HG03103 (cell line): ENCODE data around the gene TMEFF1.
"Not testable (repeated sequence)": the region's sequence is repeated elsewhere in the genome, so short reads cannot be mapped to it uniquely, and the experiment has no call there.

Source experiments
- ATAC-seq: cut with Tn5 transposase; IDR thresholded peaks from one replicate; pipeline ENCODE4 v1.9.1; 2021; ENCODE audit warnings: low read depth; ENCODE audit not compliant: unreplicated experiment

Gene TMEFF1

DNA sequence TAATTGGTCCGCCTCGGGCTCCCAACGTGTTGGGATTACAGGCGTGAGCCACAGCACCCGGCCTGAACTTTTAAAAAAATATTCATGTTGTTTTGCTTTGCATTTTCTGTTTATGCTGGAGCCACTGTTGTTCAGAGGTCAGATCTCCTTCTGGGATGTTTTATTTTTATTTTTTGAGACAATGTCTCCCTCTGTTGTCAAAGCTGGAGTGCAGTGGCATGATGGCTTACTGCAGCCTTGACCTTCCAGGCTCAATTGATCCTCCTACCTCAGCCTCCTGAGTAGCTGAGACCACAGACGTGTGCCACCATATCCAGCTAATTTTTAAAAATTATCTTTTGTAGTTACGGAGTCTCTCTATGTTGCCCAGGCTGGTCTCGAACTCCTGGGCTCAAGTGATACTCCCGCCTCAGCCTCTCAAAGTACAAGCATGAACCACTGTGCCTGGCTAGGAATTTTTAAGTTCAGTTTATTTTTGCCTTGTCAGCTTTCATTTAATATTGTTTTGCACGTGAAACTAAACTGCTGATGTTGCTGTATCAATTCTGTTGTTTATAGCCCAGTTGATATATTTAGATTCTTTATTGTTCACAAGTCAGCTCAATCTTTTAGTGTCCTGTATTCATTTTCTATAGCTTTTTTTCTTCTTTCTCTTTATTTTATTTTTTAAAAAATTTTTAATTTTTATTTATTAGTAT, 13.7 kb downstream of the TMEFF1 start:
- no peak for ATAC-seq

- no peak for ATAC-seq
Measured at GRCh38 chr9:100488177-100488576, 15.2 kb downstream of the TMEFF1 start.

- ATAC-seq, result no peak
Measured at GRCh38 chr9:100489836-100490235, 16.9 kb downstream of the TMEFF1 start.

DNA sequence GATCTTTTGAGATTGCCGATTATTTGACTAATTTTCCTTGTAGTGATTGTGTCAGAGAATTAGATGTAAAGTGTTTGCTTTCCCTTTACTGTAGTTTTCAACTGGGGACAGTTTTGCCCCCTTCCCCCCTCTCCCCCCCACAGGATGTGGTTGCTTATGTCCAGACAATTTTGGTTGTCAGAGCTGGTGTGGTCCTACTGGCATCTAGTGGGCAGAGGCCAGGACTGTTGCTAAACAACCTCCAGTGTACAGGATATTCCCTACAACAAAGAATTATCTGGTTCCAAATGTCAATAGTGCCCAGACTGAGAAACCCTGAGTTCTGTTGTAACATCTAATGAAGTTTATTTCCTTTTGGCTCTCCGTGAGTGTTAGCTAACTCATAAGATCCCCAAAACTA, 20.0 kb downstream of the TMEFF1 start:
- no peak for ATAC-seq

DNA sequence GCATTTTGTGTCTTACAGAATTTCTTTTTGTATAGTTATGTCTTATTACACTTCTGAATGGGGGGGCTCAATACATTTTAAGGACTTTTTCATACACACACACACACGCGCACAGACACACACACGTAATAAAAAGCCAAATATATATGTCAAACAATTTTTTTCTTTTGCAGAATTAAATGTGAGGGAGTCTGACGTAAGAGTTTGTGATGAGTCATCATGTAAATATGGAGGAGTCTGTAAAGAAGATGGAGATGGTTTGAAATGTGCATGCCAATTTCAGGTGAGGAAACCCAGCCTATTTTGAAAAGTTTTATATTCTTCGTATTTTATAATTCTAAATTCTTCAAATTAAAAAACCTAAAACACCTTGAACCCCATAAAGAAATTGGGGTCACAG, 25.6 kb downstream of the TMEFF1 start:
- ATAC-seq, result no peak

GRCh38 chr9:100499460-100499859, 26.5 kb downstream of the TMEFF1 start:
- ATAC-seq, result no peak

DNA sequence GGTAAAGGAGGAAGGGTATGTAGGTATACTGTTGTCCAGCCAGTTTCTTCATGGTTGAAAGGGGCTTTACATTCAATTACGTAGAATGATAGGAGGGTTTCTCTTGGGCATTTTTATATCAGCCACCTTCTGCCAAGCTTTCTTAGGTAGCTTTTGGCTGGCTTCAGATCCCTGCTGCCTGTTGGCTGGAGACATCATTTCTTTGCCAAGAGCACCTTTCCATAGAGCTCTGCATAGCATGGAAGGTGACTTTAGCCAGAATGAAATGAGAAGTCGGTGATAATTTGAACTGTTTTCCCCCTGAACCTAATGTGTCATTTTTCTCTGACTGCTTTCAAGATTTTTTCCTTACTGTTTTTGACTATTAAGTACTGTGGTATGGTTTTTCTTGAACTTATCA, 26.9 kb downstream of the TMEFF1 start:
- no peak for ATAC-seq

- ATAC-seq, result peak; percentile 64
Measured at GRCh38 chr9:100505564-100506159, 32.7 kb downstream of the TMEFF1 start.

- ATAC-seq, result not testable (repeated sequence)
Measured at GRCh38 chr9:100507350-100507749, 34.4 kb downstream of the TMEFF1 start.

- ATAC-seq, result no peak
Measured at GRCh38 chr9:100511205-100511604, 38.3 kb downstream of the TMEFF1 start.

GRCh38 chr9:100515578-100516494, 42.9 kb downstream of the TMEFF1 start:
- ATAC-seq, result no peak

GRCh38 chr9:100521282-100521681, 48.3 kb downstream of the TMEFF1 start:
- no peak for ATAC-seq

DNA sequence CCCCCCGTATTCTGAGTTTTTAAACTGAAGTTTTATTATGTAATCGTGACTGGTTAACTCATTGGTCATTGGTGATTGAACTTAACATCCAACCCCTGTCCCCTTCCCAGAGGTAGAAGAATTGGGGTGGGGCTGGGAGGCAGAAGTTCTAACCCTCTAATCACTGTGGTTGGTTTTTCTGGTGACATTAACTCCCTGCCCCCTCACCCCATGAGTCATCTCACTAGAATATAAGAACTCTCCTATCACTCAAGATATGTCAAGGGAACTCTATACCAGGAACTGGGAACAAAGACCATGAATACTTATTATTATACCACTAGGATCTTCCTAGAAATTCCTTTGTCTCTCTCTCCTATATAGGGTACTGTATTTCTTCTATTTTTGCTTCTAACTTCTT, 52.6 kb downstream of the TMEFF1 start:
- ATAC-seq, result no peak

DNA sequence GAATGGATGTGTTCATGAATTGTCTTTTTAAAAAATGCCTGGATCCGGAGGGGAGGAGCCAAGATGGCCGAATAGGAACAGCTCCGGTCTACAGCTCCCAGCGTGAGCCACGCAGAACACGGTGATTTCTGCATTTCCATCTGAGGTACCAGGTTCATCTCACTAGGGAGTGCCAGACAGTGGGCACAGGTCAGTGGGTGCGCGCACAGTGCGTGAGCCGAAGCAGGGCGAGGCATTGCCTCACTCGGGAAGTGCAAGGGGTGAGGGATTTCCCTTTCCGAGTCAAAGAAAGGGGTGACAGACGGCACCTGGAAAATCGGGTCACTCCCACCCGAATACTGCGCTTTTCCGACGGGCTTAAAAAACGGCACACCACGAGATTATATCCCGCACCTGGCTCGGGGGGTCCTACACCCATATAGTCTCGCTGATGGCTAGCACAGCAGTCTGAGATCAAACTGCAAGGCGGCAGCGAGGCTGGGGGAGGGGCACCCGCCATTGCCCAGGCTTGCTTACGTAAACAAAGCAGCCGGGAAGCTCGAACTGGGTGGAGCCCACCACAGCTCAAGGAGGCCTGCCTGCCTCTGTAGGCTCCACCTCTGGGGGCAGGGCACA, 54.3 kb downstream of the TMEFF1 start:
- ATAC-seq, result not testable (repeated sequence)

DNA sequence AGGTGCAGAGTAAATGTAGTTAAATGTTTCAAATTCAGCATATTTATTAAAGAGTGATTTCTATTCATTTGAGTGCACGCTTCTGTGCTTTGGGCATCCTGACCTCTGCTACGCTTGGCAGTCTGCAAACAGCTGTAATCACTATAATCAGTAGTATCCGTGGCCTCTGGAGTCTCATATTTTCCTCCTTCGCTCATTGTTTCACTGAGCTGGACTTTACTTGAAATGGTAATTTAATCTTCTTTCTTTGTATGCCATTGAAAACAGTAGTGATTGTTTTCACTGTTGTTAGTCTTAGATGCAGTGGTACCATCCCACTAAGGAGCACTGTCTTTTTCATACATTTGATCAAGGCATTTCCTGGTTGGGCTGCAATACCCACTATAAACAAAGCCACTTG, 61.5 kb downstream of the TMEFF1 start:
- no peak for ATAC-seq

GRCh38 chr9:100540327-100540726, 67.4 kb downstream of the TMEFF1 start:
- ATAC-seq, result no peak

DNA sequence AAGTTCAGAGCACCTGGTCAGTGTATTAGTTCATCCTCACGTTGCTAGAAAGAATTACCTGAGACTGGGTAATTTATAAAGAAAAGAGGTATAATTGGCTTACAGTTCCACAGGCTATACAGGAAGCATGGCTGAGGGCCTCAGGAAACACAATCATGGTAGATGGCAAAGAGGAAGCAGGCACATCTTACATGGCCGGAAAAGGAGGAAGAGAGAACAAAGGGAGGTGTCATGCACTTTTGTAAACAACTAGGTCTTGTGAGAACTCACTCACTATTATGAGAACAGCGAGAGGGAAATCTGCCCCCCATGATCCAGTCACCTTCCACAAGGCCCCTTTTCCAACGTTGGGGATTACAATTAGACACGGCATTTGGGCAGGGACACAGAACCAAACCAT, 76.1 kb downstream of the TMEFF1 start:
- ATAC-seq, result no peak

DNA sequence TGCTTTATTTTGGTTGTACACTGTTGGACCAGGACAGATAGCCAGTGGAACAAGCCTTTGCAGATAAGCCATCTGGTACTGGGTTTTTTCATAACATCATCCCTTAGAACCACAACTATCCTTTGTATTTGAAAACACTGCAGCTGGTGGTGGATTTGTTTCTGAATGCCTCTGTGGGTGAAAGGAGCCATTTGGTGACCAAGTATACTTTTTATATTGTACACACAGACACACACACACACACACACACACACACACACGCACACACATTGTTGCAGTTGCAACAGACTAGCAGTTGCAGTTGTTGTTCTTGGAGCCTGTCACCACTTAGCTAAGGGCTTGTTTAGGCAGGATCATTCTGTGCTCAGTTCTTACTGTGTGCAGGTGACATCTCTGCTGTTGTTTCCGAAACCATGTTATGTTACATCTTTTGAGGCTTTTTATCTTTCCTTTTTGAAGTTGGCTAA, 82.0 kb downstream of the TMEFF1 start:
- ATAC-seq, result peak; percentile 32

GRCh38 chr9:100555471-100555870, 82.5 kb downstream of the TMEFF1 start:
- ATAC-seq, result peak; percentile 65

DNA sequence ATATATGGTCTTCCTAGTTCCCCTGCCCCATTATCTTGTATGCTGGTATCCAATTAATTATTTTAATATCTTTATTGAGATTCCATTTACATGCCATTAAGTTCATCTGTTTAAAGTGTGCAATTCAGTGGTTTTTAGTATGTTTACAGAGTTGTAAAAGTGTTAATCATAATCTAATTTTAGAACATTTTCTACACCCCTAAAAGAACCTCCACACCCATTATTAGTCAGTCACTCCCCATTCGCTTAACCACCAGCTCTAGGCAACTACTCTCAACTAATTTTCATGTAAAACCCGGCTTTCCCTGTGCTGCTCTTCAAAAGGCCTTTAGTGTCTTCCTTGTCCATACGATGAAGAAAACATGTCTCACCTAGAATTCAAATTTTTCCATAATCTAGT, 84.1 kb downstream of the TMEFF1 start:
- no peak for ATAC-seq

DNA sequence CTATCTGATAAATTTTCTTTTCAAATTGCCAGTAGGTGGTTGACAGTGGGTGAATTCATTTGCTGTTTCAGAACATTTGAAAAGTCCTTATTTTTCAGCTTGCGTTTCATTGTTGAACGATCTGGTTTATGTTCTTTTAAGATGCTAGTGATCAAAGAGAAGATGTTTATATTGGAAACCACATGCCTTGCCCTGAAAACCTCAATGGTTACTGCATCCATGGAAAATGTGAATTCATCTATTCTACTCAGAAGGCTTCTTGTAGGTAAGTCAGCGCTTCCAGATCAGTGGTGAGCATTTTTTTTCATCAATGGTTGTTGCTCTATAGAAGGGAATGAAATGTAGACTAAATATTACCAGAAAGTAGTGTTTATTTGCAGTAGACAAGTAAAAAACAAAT, 88.3 kb downstream of the TMEFF1 start:
- no peak for ATAC-seq
